IMR-90 (cell line): Measurements from ENCODE around the gene PAGE5. TPM values are rescaled to one million over a fixed set of nuclear protein-coding genes. Genes with fewer than 3 reads are reported as not detected.

Source experiments
- ATAC-seq: fragments of 200-7000 bp; cut with Tn5 transposase; 2 replicates; pipeline ENCODE4 v1.9.1; 2020; ENCODE audit warnings: low read depth, mild to moderate bottlenecking, moderate library complexity
- BruUV-seq: library from RNA; stranded (reverse); fragments of 400-500 nt; replicated peaks from 2 replicates; lab custom pipeline; 2021; lab: Mats Ljungman, UMichigan
- CTCF ChIA-PET: fragments of 300-600 bp; formaldehyde crosslinking; extraction: SDS; loops from one replicate; lab custom pipeline; 2021; ENCODE audit warnings: antibody characterized with exemption; lab: Yijun Ruan, JAX
- POLR2A ChIA-PET: fragments of 300-600 bp; sonication (Branson Sonifier 250); formaldehyde crosslinking; loops from one replicate; lab custom pipeline; 2022; ENCODE audit warnings: antibody characterized with exemption; ENCODE audit not compliant: unreplicated experiment; lab: Charles Lee
- DNase-seq: peaks from one replicate; pipeline ENCODE4 v3.0.0; 2013
- H2AFZ ChIP-seq: replicated peaks from 2 replicates; pipeline ENCODE3; 2013; ENCODE audit warnings: low read length, mild to moderate bottlenecking; ENCODE audit not compliant: poor library complexity
- H2AK5ac ChIP-seq: 2 replicates; pipeline ENCODE4 v1.6.1; 2013; ENCODE audit warnings: low read depth, low read length, inconsistent platforms
- H2AK9ac ChIP-seq: replicated peaks from 2 replicates; pipeline ENCODE3; 2013; ENCODE audit warnings: mild to moderate bottlenecking, low read depth, low read length, moderate library complexity; ENCODE audit not compliant: poor library complexity
- H2BK120ac ChIP-seq: 2 replicates; pipeline ENCODE4 v1.6.1; 2013; ENCODE audit warnings: low read depth, low read length, inconsistent platforms
- H2BK15ac ChIP-seq: 3 replicates; pipeline ENCODE4 v1.6.1; 2013; ENCODE audit warnings: low read depth, low read length, inconsistent platforms
- H2BK20ac ChIP-seq: 2 replicates; pipeline ENCODE4 v1.6.1; 2013; ENCODE audit warnings: low read depth, mild to moderate bottlenecking, inconsistent platforms, low read length, moderate library complexity
- H2BK5ac ChIP-seq: 2 replicates; pipeline ENCODE4 v1.6.1; 2013; ENCODE audit warnings: mild to moderate bottlenecking, low read depth, low read length, inconsistent platforms; ENCODE audit not compliant: poor library complexity, severe bottlenecking
- H3K14ac ChIP-seq: replicated peaks from 2 replicates; pipeline ENCODE4 v1.6.1; 2013; ENCODE audit warnings: low read depth, low read length, inconsistent platforms
- H3K18ac ChIP-seq: 2 replicates; pipeline ENCODE4 v1.6.1; 2013; ENCODE audit warnings: low read depth, low read length, control low read depth
- H3K23ac ChIP-seq: 2 replicates; pipeline ENCODE4 v1.6.1; 2013; ENCODE audit warnings: low read depth, low read length, inconsistent platforms
- H3K27ac ChIP-seq: 2 replicates; pipeline ENCODE4 v1.5.1; 2013; ENCODE audit warnings: mild to moderate bottlenecking, control low read depth, low read length; ENCODE audit not compliant: insufficient read depth
- H3K27me3 ChIP-seq: 2 replicates; pipeline ENCODE4 v1.6.1; 2013; ENCODE audit warnings: low read length; ENCODE audit not compliant: control insufficient read depth, insufficient read depth
- H3K36me3 ChIP-seq: 2 replicates; pipeline ENCODE4 v1.6.1; 2013; ENCODE audit warnings: low read length, mixed read lengths; ENCODE audit not compliant: control insufficient read depth, insufficient read depth
- H3K4ac ChIP-seq: 2 replicates; pipeline ENCODE4 v1.6.1; 2013; ENCODE audit warnings: low read depth, low read length, inconsistent platforms
- H3K4me1 ChIP-seq: 2 replicates; pipeline ENCODE4 v1.6.1; 2013; ENCODE audit warnings: low read length, mixed read lengths; ENCODE audit not compliant: control insufficient read depth, insufficient read depth
- H3K4me2 ChIP-seq: 2 replicates; pipeline ENCODE4 v1.6.1; 2013; ENCODE audit warnings: low read depth, mild to moderate bottlenecking, control low read depth, low read length, moderate library complexity
- H3K4me3 ChIP-seq: 2 replicates; pipeline ENCODE4 v1.5.1; 2013; ENCODE audit warnings: low read depth, mild to moderate bottlenecking, control low read depth, low read length, moderate library complexity; ENCODE audit not compliant: insufficient read depth
- H3K56ac ChIP-seq: 2 replicates; pipeline ENCODE4 v1.6.1; 2013; ENCODE audit warnings: low read length, inconsistent platforms; ENCODE audit not compliant: insufficient read depth; ENCODE audit errors: extremely low read depth
- H3K79me1 ChIP-seq, 2 experiments: 2 replicates each; pipeline ENCODE4 v1.6.1; 2013; ENCODE audit warnings: low read length in 2 of 2, inconsistent platforms in 1 of 2, low read depth in 1 of 2
- H3K9ac ChIP-seq: 2 replicates; pipeline ENCODE4 v1.6.1; 2013; ENCODE audit warnings: low read depth, low read length, control low read depth
- H3K9me1 ChIP-seq: 2 replicates; pipeline ENCODE4 v1.6.1; 2013; ENCODE audit warnings: low read length, inconsistent platforms; ENCODE audit not compliant: insufficient read depth
- H3K9me3 ChIP-seq: 2 replicates; pipeline ENCODE4 v1.6.1; 2013; ENCODE audit warnings: low read length; ENCODE audit not compliant: control insufficient read depth, insufficient read depth
- H4K20me1 ChIP-seq: 2 replicates; pipeline ENCODE4 v1.6.1; 2013; ENCODE audit warnings: low read length, inconsistent platforms; ENCODE audit not compliant: insufficient read depth
- H4K5ac ChIP-seq: 2 replicates; pipeline ENCODE4 v1.6.1; 2013; ENCODE audit warnings: mild to moderate bottlenecking, low read depth, low read length, control low read depth
- H4K8ac ChIP-seq, 2 experiments: 2 replicates each; pipeline ENCODE4 v1.6.1; 2013; ENCODE audit warnings: low read depth in 2 of 2, low read length in 2 of 2, control low read depth in 1 of 2, inconsistent platforms in 1 of 2
- H4K91ac ChIP-seq: 2 replicates; pipeline ENCODE4 v1.6.1; 2013; ENCODE audit warnings: low read depth, low read length, inconsistent platforms; ENCODE audit not compliant: insufficient read depth
- MAFK ChIP-seq: IDR thresholded peaks from 2 replicates; pipeline ENCODE4 v1.6.1; 2012; ENCODE audit warnings: low read depth, low read length, improper control_type of control experiment
- MXI1 ChIP-seq: IDR thresholded peaks from 2 replicates; pipeline ENCODE4 v1.6.1; 2012; ENCODE audit warnings: low read depth, mild to moderate bottlenecking, low read length, moderate library complexity, borderline replicate concordance
- NFE2L2 ChIP-seq: fragments of 150-350 bp; IDR thresholded peaks from 2 replicates; pipeline ENCODE4 v1.6.1; 2016; ENCODE audit warnings: low read depth, mild to moderate bottlenecking, low read length
- WGBS, 2 experiments: methylation state at CpG; one replicate each; pipeline versions ENCODE4 v1.1.5 to v1.1.7; 2013; ENCODE audit warnings: missing lambda C conversion rate in 2 of 2; ENCODE audit not compliant: insufficient read length in 1 of 2; ENCODE audit errors: extremely low coverage in 2 of 2; 5-methylcytosine and 5-hydroxymethylcytosine counted together
- dilution Hi-C: fragments of 300-500 bp; cut with HindIII; formaldehyde crosslinking; loops from one replicate; pipeline ENCODE4 v1.14.3; 2018; ENCODE audit warnings: low sequenced_read_pairs; ENCODE audit not compliant: unreplicated experiment
- in situ Hi-C: fragments of 300-500 bp; cut with MboI; formaldehyde crosslinking; loops from 3 replicates; pipeline ENCODE4 v1.14.3; 2019; ENCODE audit warnings: low sequenced_read_pairs, inconsistent platforms, mixed read lengths
- intact Hi-C: fragments of 100-400 bp; cut with micrococcal nuclease; formaldehyde crosslinking; loops from 2 replicates; pipeline ENCODE4 v1.10.0; 2022
- polyA plus RNA-seq, 3 experiments: library from polyadenylated mRNA; depleted of rRNA; stranded (reverse); fragments of >200 nt; gene quantifications; 2 replicates each; pipeline ENCODE4 v1.2.3, GENCODE V29; 2012; ENCODE audit warnings: low replicate concordance in 1 of 3
- total RNA-seq: library from RNA; depleted of rRNA; stranded (reverse); fragments of >200 nt; gene quantifications from 2 replicates; pipeline ENCODE4 v1.2.3, GENCODE V29; 2012

PAGE5 gene
- total and polyA plus RNA-seq, 2 of the 4 experiments (the other 2 are of a cell fraction), result not detected

- no peak overlapping the region for H3K4ac ChIP-seq
- H2AK9ac ChIP-seq, result no peak overlapping the region
- no peak overlapping the region for H2BK5ac ChIP-seq
- ATAC-seq (no peak), DNase-seq (no peak)
- POLR2A ChIA-PET, result no interaction called here
- no peak overlapping the region for H3K56ac ChIP-seq
- no peaks in the 10 kb centered on the region for H3K36me3 ChIP-seq
- no peak overlapping the region for H3K9ac ChIP-seq
- no peak overlapping the region for H4K91ac ChIP-seq
- dilution Hi-C loops (no loop called here), intact Hi-C loops (no loop called here), in situ Hi-C loops (no loop called here)
- H2BK15ac ChIP-seq, result no peak overlapping the region
- TF ChIP-seq MXI1 (no peak), NFE2L2 (no peak), MAFK (no peak)
- H3K4me2 ChIP-seq, result no peak overlapping the region
- H3K79me1 ChIP-seq, result no peaks in the 10 kb centered on the region
- no peak overlapping the region for H3K27ac ChIP-seq
- no peak overlapping the region for H3K14ac ChIP-seq
- 20% methylated on average over 2 of the region's 6 CpGs; no CpG with 5 or more reads in 1 of the 2 experiments for WGBS, 2 experiments
- H4K5ac ChIP-seq, result no peak overlapping the region
- H3K4me3 ChIP-seq, result no peak overlapping the region
- no peaks in the 10 kb centered on the region for H3K27me3 ChIP-seq
- no peak overlapping the region for H2BK120ac ChIP-seq
- no peak overlapping the region for H2AK5ac ChIP-seq
- no peaks in the 10 kb centered on the region for H4K20me1 ChIP-seq
- no peaks in the 10 kb centered on the region for H3K4me1 ChIP-seq
- H3K23ac ChIP-seq, result no peak overlapping the region
- H4K8ac ChIP-seq, result no peak overlapping the region
- no peak overlapping the region for H2AFZ ChIP-seq
- no TSS peak for BruUV-seq
- CTCF ChIA-PET, result no interaction called here
- H3K9me1 ChIP-seq, result no peaks in the 10 kb centered on the region
- no peak overlapping the region for H2BK20ac ChIP-seq
- H3K9me3 ChIP-seq, result no peaks in the 10 kb centered on the region
- H3K18ac ChIP-seq, result no peak overlapping the region
These were observed 20.7 kb downstream of the PAGE5 start for GRCh38 chrX:55240788-55241340.
